IPS-NIHi7 (cell line): ENCODE data around the gene MED4.
A peak's percentile ranks its signal among the peaks of the same experiment; 100 is the strongest.
"Not testable (repeated sequence)": the region's sequence is repeated elsewhere in the genome, so short reads cannot be mapped to it uniquely, and the experiment has no call there.

Experiments
- DNase-seq: peaks from one replicate; pipeline ENCODE4 v3.0.0; 2012; ENCODE audit warnings: mixed read lengths; ENCODE audit errors: extremely low spot score

The MED4 gene

GRCh38 chr13:48094404-48094780, 512 bp downstream of the MED4 start:
- DNase-seq = peak; percentile 14

GRCh38 chr13:48093588-48093987, 1.3 kb downstream of the MED4 start:
- no peak for DNase-seq

GRCh38 chr13:48086272-48086671, 8.6 kb downstream of the MED4 start:
- DNase-seq = no peak

GRCh38 chr13:48081739-48082138, 13.2 kb downstream of the MED4 start:
- no peak for DNase-seq

DNA sequence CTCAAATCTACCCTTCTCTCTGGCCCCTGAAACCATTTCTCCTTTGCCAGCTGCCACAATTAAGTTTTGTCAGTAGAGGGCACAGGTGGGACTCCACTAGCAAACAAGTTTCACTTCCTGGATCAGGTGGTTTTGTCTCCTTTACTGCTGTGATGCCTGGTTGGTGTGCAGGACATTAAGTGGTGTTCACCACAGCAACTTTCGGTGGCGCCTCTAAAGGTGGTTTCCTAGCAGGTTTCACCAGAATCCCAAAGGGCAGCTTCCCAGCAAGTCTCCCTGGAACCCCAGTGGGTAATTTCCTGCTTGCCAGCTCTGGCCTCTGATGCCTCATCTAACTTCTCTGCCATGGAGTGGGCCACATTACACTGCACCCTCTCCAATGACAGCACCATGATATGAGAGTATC, 16.6 kb downstream of the MED4 start:
- DNase-seq = peak; percentile 25

DNA sequence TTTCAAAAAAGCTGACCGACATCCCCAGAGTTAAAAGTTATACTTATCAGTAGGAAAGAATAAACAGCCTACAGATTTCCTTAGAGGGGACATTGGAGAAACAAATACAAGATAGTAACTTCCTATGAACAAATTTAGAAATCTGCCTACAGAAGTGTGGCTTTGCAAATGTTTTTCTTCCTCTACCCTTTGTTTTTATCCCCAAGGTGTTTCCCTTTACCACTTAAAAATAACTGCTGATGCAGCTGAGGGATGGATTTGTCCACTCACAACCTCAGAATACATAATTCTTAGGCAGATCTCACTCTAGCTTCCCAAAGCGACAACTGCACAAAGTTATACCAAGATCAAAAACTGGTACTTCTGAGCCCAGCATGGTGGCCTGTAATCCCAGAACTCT, 20.9 kb downstream of the MED4 start:
- no peak for DNase-seq

DNA sequence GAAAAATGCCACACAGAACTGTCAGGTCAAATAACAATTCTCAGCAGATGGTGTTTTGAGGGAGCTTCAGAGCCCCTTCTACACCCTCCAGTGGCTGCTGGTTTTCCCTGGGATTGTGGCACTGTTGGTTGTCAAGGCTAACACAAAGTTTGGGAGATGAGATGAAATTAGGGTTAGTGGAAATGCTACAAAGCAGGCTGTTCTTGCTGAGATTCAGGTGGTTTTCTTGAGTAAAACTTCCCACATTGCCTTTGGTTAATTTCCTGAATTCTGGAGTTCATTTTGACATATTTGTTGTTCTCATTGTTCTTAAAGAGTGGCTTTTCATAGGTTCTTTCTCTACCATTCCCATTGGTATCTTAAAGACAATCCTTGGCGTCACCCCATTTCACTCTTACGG, 22.1 kb downstream of the MED4 start:
- no peak for DNase-seq

DNA sequence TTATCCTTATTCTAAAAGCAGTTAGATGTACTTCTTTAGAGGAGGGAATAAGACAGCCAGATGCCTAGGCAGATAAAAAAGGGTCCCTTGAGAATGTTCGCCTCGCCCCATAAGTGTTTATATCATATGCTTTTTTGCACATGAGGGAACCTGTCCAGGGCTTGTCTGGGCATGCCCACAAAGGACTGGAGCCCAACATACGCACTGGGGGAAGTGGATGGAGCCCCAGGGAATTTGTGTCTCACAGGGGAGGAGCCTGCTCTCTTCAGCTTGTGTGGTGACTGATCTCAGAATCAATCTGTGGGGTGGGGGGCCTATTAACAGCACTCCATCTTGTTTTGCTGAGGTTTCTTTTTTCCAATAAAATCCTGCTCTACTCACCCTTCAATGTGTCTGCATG, 22.6 kb downstream of the MED4 start:
- DNase-seq = no peak

- DNase-seq = no peak
Measured at GRCh38 chr13:48070942-48071341, 24.0 kb downstream of the MED4 start.

- DNase-seq = no peak
Measured at GRCh38 chr13:48069573-48069972, 25.3 kb downstream of the MED4 start.

DNA sequence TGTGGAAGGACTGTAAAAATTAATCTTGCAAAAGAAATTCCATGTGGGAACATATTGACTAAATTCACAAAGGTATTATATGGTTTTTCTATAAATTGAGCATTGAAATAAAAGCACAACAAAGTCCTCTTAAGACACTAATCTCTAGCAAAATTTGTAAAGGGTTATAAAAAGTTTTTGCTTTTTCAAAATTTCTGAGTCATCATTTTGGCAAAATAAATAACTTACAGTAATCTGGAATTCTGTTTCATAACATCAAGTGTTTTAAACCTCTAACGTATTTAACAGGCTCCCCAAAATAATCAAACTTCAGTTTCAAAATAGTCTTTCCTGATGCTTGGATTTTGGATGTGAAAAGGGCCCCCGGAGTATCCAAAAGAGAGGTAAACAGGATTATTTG, 26.0 kb downstream of the MED4 start:
- DNase-seq = no peak

GRCh38 chr13:48068036-48068435, 26.9 kb downstream of the MED4 start:
- no peak for DNase-seq

DNA sequence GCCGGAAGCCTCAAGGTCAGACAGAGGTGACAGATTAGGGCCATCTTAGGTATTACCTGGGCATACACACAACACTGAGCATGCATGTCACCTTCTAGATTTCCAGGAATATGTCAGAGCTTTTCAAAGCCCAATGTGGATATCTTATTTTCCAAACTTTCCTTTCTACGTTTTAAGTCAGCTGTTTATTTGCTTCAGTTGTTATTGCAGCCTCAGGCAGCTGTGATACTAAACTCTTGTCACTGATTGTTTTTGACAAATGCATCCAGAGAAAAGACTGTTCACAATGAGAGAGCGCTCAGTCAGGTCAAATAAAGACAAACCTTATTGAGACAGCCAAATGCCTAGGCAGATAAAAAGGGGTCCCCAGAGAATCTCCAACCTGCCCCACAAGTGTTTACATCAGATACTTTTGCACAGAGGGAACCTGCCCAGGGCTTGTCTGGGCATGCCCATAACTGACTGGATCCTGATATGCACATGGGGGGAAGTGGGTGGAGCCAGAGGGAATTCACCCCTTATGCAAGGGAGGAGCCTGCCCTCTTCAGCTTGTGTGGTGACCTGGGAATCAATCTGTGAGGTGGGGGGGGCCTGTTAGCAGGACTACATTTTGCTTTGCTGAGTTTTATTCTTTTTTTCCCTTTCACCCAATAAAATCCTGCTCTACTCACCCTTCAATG, 28.5 kb downstream of the MED4 start:
- DNase-seq = no peak

GRCh38 chr13:48059951-48060350, 35.0 kb downstream of the MED4 start:
- DNase-seq = not testable (repeated sequence)

GRCh38 chr13:48058536-48058935, 36.4 kb downstream of the MED4 start:
- DNase-seq = not testable (repeated sequence)

DNA sequence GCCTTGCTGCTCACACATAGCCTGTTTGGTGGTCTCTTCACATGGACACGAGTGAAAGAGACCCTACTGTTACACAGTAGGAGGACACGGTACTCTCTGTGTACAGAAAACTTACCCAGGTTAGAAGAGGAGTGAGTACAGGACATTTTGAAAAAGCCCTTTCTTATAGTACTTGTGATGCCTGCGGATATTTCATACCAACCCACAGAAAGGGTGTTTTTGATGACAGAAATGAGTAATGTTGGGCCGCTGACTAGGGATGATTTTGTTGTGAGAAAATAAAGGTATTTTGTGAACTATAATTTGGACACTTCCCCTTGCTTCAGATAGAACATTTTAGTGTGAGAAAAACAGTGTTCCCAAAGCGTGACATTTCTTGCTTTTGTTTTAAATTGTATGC, 39.2 kb downstream of the MED4 start:
- DNase-seq = no peak

- DNase-seq = no peak
Measured at GRCh38 chr13:48054601-48055000, 40.3 kb downstream of the MED4 start.

- no peak for DNase-seq
Measured at GRCh38 chr13:48050550-48050949, 44.4 kb downstream of the MED4 start.

DNA sequence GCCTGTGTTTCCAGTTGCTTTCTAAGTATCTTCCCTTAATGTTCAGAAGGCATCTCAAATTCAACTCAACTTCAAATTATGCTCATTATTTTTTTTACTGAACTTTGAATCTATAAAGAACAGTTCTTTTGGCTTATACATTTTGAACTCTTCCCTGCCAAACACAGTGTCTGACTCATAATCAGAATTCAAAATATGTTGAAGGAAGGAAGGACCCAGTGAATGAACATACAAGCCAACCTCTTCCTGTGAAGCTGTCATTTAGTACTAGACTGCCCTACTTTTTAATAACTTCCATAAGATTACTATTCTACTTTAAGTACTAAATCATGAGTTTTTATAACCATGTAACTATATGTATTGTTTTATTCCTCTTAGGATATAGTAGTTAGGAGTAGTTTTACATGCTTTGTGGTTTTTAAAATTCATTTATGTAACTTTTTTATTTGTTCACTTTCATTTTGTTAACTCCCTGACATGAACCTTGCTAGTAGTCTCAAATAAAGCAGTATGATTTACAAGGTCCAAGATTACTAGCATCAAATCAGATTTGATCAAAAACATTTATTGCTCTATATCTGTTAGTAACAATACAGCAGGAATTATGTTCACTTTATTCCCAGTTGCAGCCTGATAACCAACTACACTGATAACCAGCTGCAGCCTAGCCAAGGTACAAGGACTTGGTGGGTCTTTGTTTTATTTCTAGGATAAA, 51.0 kb downstream of the MED4 start:
- DNase-seq = no peak

DNA sequence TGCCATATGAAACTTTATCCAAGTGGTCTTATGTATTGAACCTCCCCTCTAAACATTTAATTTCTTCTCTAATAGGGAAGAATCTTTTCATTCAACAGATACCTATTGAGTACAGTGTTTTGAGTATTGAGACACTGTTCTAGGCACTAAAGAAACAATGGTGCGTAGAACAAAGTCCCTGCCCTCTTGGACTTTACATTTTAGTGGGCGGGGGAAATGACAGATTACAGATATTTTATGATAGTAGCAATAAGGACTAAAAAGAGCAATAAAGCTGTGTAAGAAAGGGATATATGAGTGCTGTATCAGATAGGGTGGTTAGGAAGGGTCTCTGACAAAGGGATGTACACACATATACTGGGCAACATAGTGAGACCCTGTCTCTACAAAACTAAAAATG, 52.0 kb downstream of the MED4 start:
- no peak for DNase-seq

GRCh38 chr13:48040896-48041295, 54.0 kb downstream of the MED4 start:
- no peak for DNase-seq

- no peak for DNase-seq
Measured at GRCh38 chr13:48040049-48040448, 54.9 kb downstream of the MED4 start.

DNA sequence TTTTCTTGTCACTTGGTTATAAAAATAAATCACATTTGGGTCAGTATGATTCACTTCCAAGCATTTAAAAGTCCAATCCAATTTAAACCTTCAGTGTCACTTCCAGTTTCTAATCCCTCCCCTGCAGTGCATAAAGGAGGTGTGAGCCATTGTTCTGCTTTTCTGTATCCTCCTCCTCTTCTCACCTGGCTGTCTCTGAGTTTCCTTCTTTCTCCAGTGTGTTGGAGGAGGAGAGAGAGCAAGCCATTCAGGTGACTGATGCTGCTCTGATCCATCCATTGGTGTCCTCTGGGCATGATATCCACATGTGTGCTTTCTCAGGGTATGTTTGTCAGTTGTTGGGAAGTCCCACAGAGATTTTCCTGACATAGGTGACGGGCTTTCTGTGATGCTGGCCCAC, 56.1 kb downstream of the MED4 start:
- peak; percentile 20 for DNase-seq
